K562 (cell line): ENCODE results near the gene FBXL2. TPM values are rescaled to one million over a fixed set of nuclear protein-coding genes. Genes with fewer than 3 reads are reported as not detected.

Experiments
- ADNP ChIP-seq: fragments of 200-800 bp; sonication (Bioruptor generic); IDR thresholded peaks from 2 replicates; pipeline ENCODE4 v1.6.1; 2016; ENCODE audit warnings: missing genetic modification characterization, missing compliant biosample characterization
- ATF1 ChIP-seq, 2 experiments: fragments of 450-650 bp in 1 of 2; IDR thresholded peaks; 2 replicates each; pipeline ENCODE4 v1.6.1; 2016; ENCODE audit warnings: missing compliant biosample characterization in 1 of 2, missing genetic modification characterization in 1 of 2
- CXXC5 ChIP-seq: fragments of 250-450 bp; sonication (Bioruptor Pico); IDR thresholded peaks from 2 replicates; pipeline ENCODE4 v1.8.0; 2022; ENCODE audit warnings: inconsistent platforms, mild to moderate bottlenecking, moderate library complexity
- DACH1 ChIP-seq: fragments of 450-650 bp; IDR thresholded peaks from 2 replicates; pipeline ENCODE4 v1.6.1; 2018; ENCODE audit not compliant: partially characterized antibody
- DNMT1 ChIP-seq: fragments of 450-650 bp; IDR thresholded peaks from 2 replicates; pipeline ENCODE4 v1.6.1; 2016; ENCODE audit warnings: antibody characterized with exemption, mild to moderate bottlenecking
- ETV1 ChIP-seq: fragments of 450-650 bp; conservative IDR thresholded peaks from 2 replicates; pipeline ENCODE4 v1.6.1; 2016; ENCODE audit warnings: missing genetic modification characterization, control low read depth, low read depth, missing compliant biosample characterization
- FOXK2 ChIP-seq, 2 experiments: fragments of 450-650 bp; IDR thresholded peaks in 1 of 2; conservative IDR thresholded peaks in 1 of 2; 2 replicates each; pipeline ENCODE4 v1.6.1; 2016; ENCODE audit warnings: low read depth in 2 of 2, mild to moderate bottlenecking in 1 of 2
- GTF2A2 ChIP-seq: IDR thresholded peaks from 2 replicates; pipeline ENCODE4 v1.6.1; 2016; ENCODE audit warnings: mild to moderate bottlenecking, missing genetic modification characterization, missing compliant biosample characterization
- IFI16 ChIP-seq: fragments of 250-450 bp; sonication (Bioruptor Pico); IDR thresholded peaks from 2 replicates; pipeline ENCODE4 v2.1.2; 2022; ENCODE audit warnings: mild to moderate bottlenecking, inconsistent platforms
- MAFF ChIP-seq: IDR thresholded peaks from 2 replicates; pipeline ENCODE4 v1.6.1; 2012; ENCODE audit warnings: low read length, improper control_type of control experiment
- MAFK ChIP-seq: IDR thresholded peaks from 2 replicates; pipeline ENCODE4 v1.6.1; 2011; ENCODE audit warnings: low read length, improper control_type of control experiment
- MCM2 ChIP-seq: fragments of 450-650 bp; IDR thresholded peaks from 2 replicates; pipeline ENCODE4 v1.6.1; 2017; ENCODE audit warnings: low read depth, mild to moderate bottlenecking
- NCOA1 ChIP-seq: fragments of 450-650 bp; IDR thresholded peaks from 2 replicates; pipeline ENCODE4 v1.6.1; 2016; ENCODE audit warnings: low read depth
- POLR2AphosphoS2 ChIP-seq: IDR thresholded peaks from 2 replicates; pipeline ENCODE4 v1.6.1; 2012; ENCODE audit warnings: low read length, improper control_type of control experiment
- POLR2H ChIP-seq: IDR thresholded peaks from 2 replicates; pipeline ENCODE4 v1.6.1; 2016; ENCODE audit warnings: missing genetic modification characterization, low read depth, mild to moderate bottlenecking, control low read depth, missing compliant biosample characterization, moderate library complexity
- RCOR1 ChIP-seq, 2 experiments: IDR thresholded peaks; 2 replicates each; pipeline ENCODE4 v1.6.1; 2012; ENCODE audit warnings: low read depth in 2 of 2, low read length in 2 of 2, borderline replicate concordance in 1 of 2, improper control_type of control experiment in 1 of 2
- TCF15 ChIP-seq: fragments of 250-450 bp; sonication (Bioruptor Pico); IDR thresholded peaks from 2 replicates; pipeline ENCODE4 v1.8.0; 2022; ENCODE audit warnings: moderate library complexity, mild to moderate bottlenecking, inconsistent platforms
- THRAP3 ChIP-seq: fragments of 450-650 bp; IDR thresholded peaks from 2 replicates; pipeline ENCODE4 v1.6.1; 2016; ENCODE audit warnings: mild to moderate bottlenecking, inconsistent platforms, borderline replicate concordance
- USF1 ChIP-seq: sonication (generic); formaldehyde crosslinking; IDR thresholded peaks from 2 replicates; pipeline ENCODE4 v1.9.0; 2022; ENCODE audit warnings: mild to moderate bottlenecking, missing genetic modification reagents
- ZBTB11 ChIP-seq, 3 experiments: fragments of 200-800 bp in 1 of 3; fragments of 250-450 bp in 1 of 3; fragments of 450-650 bp in 1 of 3; sonication (Bioruptor Pico) in 1 of 3; sonication (Bioruptor generic) in 1 of 3; formaldehyde crosslinking in 1 of 3; IDR thresholded peaks; 2 replicates each; pipeline versions ENCODE4 v1.6.1 to v1.8.0; 2016 to 2022; ENCODE audit warnings: mild to moderate bottlenecking in 2 of 3, missing genetic modification characterization in 2 of 3, missing compliant biosample characterization in 1 of 3, moderate library complexity in 1 of 3
- ZBTB49 ChIP-seq: sonication (generic); formaldehyde crosslinking; IDR thresholded peaks from 2 replicates; pipeline ENCODE4 v1.8.0; 2022; ENCODE audit warnings: missing genetic modification reagents, mild to moderate bottlenecking, borderline replicate concordance
- ZC3H4 ChIP-seq: sonication (generic); formaldehyde crosslinking; IDR thresholded peaks from 2 replicates; pipeline ENCODE4 v1.9.0; 2021; ENCODE audit warnings: missing genetic modification reagents, borderline replicate concordance
- ZFPM2 ChIP-seq: fragments of 250-450 bp; sonication (Bioruptor Pico); IDR thresholded peaks from 2 replicates; pipeline ENCODE4 v1.5.1; 2022; ENCODE audit warnings: mild to moderate bottlenecking
- ZNF507 ChIP-seq: conservative IDR thresholded peaks from 2 replicates; pipeline ENCODE4 v1.6.1; 2017; ENCODE audit warnings: missing genetic modification characterization, missing compliant biosample characterization
- polyA plus RNA-seq, 8 experiments: library from polyadenylated mRNA; depleted of rRNA in 4 of 8; stranded (reverse) in 5 of 8; unstranded in 3 of 8; fragments of >200 nt; fragmentation: Nextera tagmentation in 2 of 8; fragmentation: Illumina TruSeq in 1 of 8; extraction: Ambion mirVana in 2 of 8; extraction: Trizol in 1 of 8; gene quantifications; 2 replicates each; pipeline versions ENCODE4 v1.2.1 to v1.2.3, GENCODE V29; 2011 to 2014; ENCODE audit warnings: inconsistent platforms in 1 of 8, missing spikeins in 1 of 8
- total RNA-seq, 7 experiments: library from RNA; depleted of rRNA in 6 of 7; stranded (reverse); fragments of >200 nt in 6 of 7; fragmentation: Illumina TruSeq in 2 of 7; extraction: Trizol in 2 of 7; gene quantifications; 2 replicates each; pipeline versions ENCODE4 v1.2.1 to v1.2.3, GENCODE V29; 2011 to 2021; ENCODE audit warnings: low replicate concordance in 1 of 7

FBXL2 gene
- total and polyA plus RNA-seq, 9 of the 15 experiments (the other 6 are each of a cell fraction or from before 2014, with no cell fraction given), result 1.3 to 6.9 (median 1.9) TPM

GRCh38 chr3:33385423-33385822, 108.2 kb downstream of the FBXL2 start (continued):
- TF ChIP-seq ZBTB11 (CRISPR knock-in tag; IDR thresholded peaks at IDR 0.05), result no peak
- TF ChIP-seq NCOA1, result peak; percentile 26; the same call in 1 of the 2 replicates
- no peak for TF ChIP-seq ADNP
- TF ChIP-seq ETV1, result peak; percentile 80
- no peak for TF ChIP-seq IFI16 (CRISPR knock-in tag)
- TF ChIP-seq USF1 (CRISPR knock-in tag), result no peak
- no peak for TF ChIP-seq ATF1 (CRISPR knock-in tag; IDR thresholded peaks at IDR 0.05)
- TF ChIP-seq ATF1 (tag; IDR thresholded peaks at IDR 0.05), result peak; percentile 63
- no peak for TF ChIP-seq FOXK2 (conservative IDR thresholded peaks at IDR 0.05 in 1 of 2, IDR thresholded peaks at IDR 0.05 in 1 of 2; ENCODE audit: low read depth in 2 of 2)
- no peak for TF ChIP-seq POLR2H (tag)
- TF ChIP-seq THRAP3, result no peak
- TF ChIP-seq DNMT1, result no peak
- no peak for TF ChIP-seq ZFPM2 (CRISPR knock-in tag)
- no peak for TF ChIP-seq TCF15
- TF ChIP-seq POLR2AphosphoS2, result no peak
- no peak for TF ChIP-seq DACH1
- peak; percentile 59; the same call in 1 of the 2 replicates for TF ChIP-seq MAFF
- TF ChIP-seq CXXC5 (CRISPR knock-in tag), result no peak
- TF ChIP-seq RCOR1 (IDR thresholded peaks at IDR 0.05; ENCODE audit: borderline replicate concordance in 1 of 2, low read depth in 2 of 2, low read length in 2 of 2), result peak in 1 of 2 experiments; percentile 84; a peak in 2 of 4 replicates
- TF ChIP-seq ZC3H4 (CRISPR knock-in tag), result no peak
- TF ChIP-seq ZNF507 (tag), result no peak
- no peak for TF ChIP-seq MCM2
- no peak for TF ChIP-seq ZBTB49
- TF ChIP-seq GTF2A2 (tag), result no peak
- peak; percentile 83 for TF ChIP-seq MAFK
